ENCODE data around the gene RBCK1.
"Not testable (repeated sequence)": the region's sequence is repeated elsewhere in the genome, so short reads cannot be mapped to it uniquely, and the experiment has no call there.

Gene RBCK1

GRCh38 chr20:373171-373890 is 34.8 kb upstream of the RBCK1 start:
- peak overlapping the region; percentile 97 for H3K27ac ChIP-seq
- TF ChIP-seq ZFX (IDR thresholded peaks at IDR 0.05): no peak
- no peak for TF ChIP-seq CTCF (conservative IDR thresholded peaks at IDR 0.05)

- TF ChIP-seq CTCF (conservative IDR thresholded peaks at IDR 0.05) (no peak), ZFX (IDR thresholded peaks at IDR 0.05) (no peak)
- no peak overlapping the region for H3K27ac ChIP-seq
These were observed 32.7 kb upstream of the RBCK1 start for GRCh38 chr20:375265-375889.

GRCh38 chr20:376089-376488 is 32.0 kb upstream of the RBCK1 start:
- no peak overlapping the region for H3K27ac ChIP-seq
- no peak for TF ChIP-seq ZFX (IDR thresholded peaks at IDR 0.05)
- TF ChIP-seq CTCF (conservative IDR thresholded peaks at IDR 0.05): no peak

- no peak for TF ChIP-seq CTCF (conservative IDR thresholded peaks at IDR 0.05)
- no peak for TF ChIP-seq ZFX (IDR thresholded peaks at IDR 0.05)
- no peak overlapping the region for H3K27ac ChIP-seq
These were observed 31.3 kb upstream of the RBCK1 start for GRCh38 chr20:376750-377149.

- not testable (repeated sequence) for H3K27ac ChIP-seq
These were observed 30.5 kb upstream of the RBCK1 start for GRCh38 chr20:377578-377977.

- peak overlapping the region; percentile 97 for H3K27ac ChIP-seq
- TF ChIP-seq CTCF (conservative IDR thresholded peaks at IDR 0.05): no peak
- no peak for TF ChIP-seq ZFX (IDR thresholded peaks at IDR 0.05)
These were observed 29.1 kb upstream of the RBCK1 start for GRCh38 chr20:378961-379336.

GRCh38 chr20:380763-381580 is 27.1 kb upstream of the RBCK1 start:
- peak overlapping the region; percentile 97 for H3K27ac ChIP-seq
- TF ChIP-seq ZFX (IDR thresholded peaks at IDR 0.05) (peak; percentile 78; the same call in 1 of the 2 replicates), CTCF (conservative IDR thresholded peaks at IDR 0.05) (no peak; the same call in 1 of the 2 replicates)
